Measurements from ENCODE around the gene FOXP1. TPM values are rescaled to one million over a fixed set of nuclear protein-coding genes. Genes with fewer than 3 reads are reported as not detected.

FOXP1 gene
- total and polyA plus RNA-seq, 2 of the 8 experiments (the other 6 are each of a cell fraction or from before 2014, with no cell fraction given): 13.9 to 25.4 TPM

- H3K14ac ChIP-seq (ENCODE audit: insufficient read length): no peak overlapping the region
- no peak overlapping the region for H2BK20ac ChIP-seq (ENCODE audit: low read length)
- no peaks in the 10 kb centered on the region for H3K79me1 ChIP-seq (ENCODE audit: low read depth, low read length)
- H3K4me1 ChIP-seq (replicated peaks in 1 of 4; ENCODE audit: control insufficient read depth in 3 of 4, insufficient read depth in 4 of 4, low read length in 3 of 4): peaks cover 0 to 3% (median 0%) of the 10 kb centered on the region in 4 experiments; a peak in 2 of 7 replicates
- FAIRE-seq (no peak), DNase-seq (ENCODE audit: low read depth in 1 of 2, low spot score in 2 of 2) (no peak)
- no peak overlapping the region for H2BK15ac ChIP-seq (ENCODE audit: low read length)
- no peak overlapping the region for H2BK120ac ChIP-seq (replicated peaks; ENCODE audit: low read depth, low read length)
- H3K79me2 ChIP-seq (ENCODE audit: control insufficient read depth in 1 of 2, insufficient read depth in 2 of 2, low read length in 2 of 2): no peaks in the 10 kb centered on the region
- H3K27ac ChIP-seq (ENCODE audit: low read depth, low read length): no peak overlapping the region
- no peak overlapping the region for H4K91ac ChIP-seq (replicated peaks; ENCODE audit: insufficient read length, low read length)
- H2BK5ac ChIP-seq (ENCODE audit: low read depth, low read length): no peak overlapping the region
- no peak overlapping the region for H3K23ac ChIP-seq (ENCODE audit: insufficient read length)
- H3K27me3 ChIP-seq (replicated peaks in 1 of 4; ENCODE audit: control insufficient read depth in 3 of 4, extremely low read depth in 1 of 4, insufficient read depth in 3 of 4, low read length in 3 of 4): no peaks in the 10 kb centered on the region
- H3K18ac ChIP-seq (ENCODE audit: extremely low read depth, low read length): no peak overlapping the region
- no peaks in the 10 kb centered on the region for H4K20me1 ChIP-seq (replicated peaks in 1 of 2; ENCODE audit: control insufficient read depth in 1 of 2, insufficient read depth in 2 of 2, low read length in 2 of 2)
- no peak overlapping the region for H4K8ac ChIP-seq (ENCODE audit: extremely low read depth, insufficient read depth, low read length)
- H3K9ac ChIP-seq (replicated peaks in 1 of 4; ENCODE audit: extremely low read depth in 1 of 4, low read depth in 3 of 4, low read length in 3 of 4): no peak overlapping the region
- H3K4me3 ChIP-seq (ENCODE audit: extremely low read depth in 1 of 4, insufficient read depth in 2 of 4, low read depth in 3 of 4, low read length in 4 of 4): no peak overlapping the region
- H2BK12ac ChIP-seq (ENCODE audit: low read depth, low read length): no peak overlapping the region
- no peak overlapping the region for H3K4me2 ChIP-seq (ENCODE audit: insufficient read depth in 1 of 2, low read depth in 2 of 2, low read length in 2 of 2)
- no peak overlapping the region for H4K5ac ChIP-seq (ENCODE audit: insufficient read length, low read depth, low read length)
- 87% methylated on average over 4 of the region's 4 CpGs; no CpG with 5 or more reads in 1 of the 2 experiments for WGBS, 2 experiments (ENCODE audit: extremely low coverage in 1 of 2, insufficient coverage in 1 of 2, insufficient read length in 1 of 2, insufficient replicate concordance in 2 of 2, low coverage in 1 of 2, low lambda C conversion rate in 2 of 2, missing lambda C conversion rate in 1 of 2)
- no peak overlapping the region for H2AK5ac ChIP-seq (ENCODE audit: low read depth, low read length)
- H3K36me3 ChIP-seq (ENCODE audit: control insufficient read depth in 2 of 4, insufficient read depth in 4 of 4, low read length in 3 of 4): no peaks in the 10 kb centered on the region
- H3K23me2 ChIP-seq (ENCODE audit: low read depth, low read length): no peaks in the 10 kb centered on the region
- POLR2A ChIA-PET (ENCODE audit: partially characterized antibody): no interaction called here
- H3K9me3 ChIP-seq (ENCODE audit: insufficient read depth in 2 of 2, low read depth in 1 of 2, low read length in 1 of 2): no peaks in the 10 kb centered on the region
- H2AFZ ChIP-seq (ENCODE audit: low read length): no peak overlapping the region
- TF ChIP-seq JUN (IDR thresholded peaks at IDR 0.05; ENCODE audit: low read depth, low read length) (no peak), EZH2 (IDR thresholded peaks at IDR 0.05; ENCODE audit: low read depth, low read length, severe bottlenecking) (no peak), HDAC6 (IDR thresholded peaks at IDR 0.05; ENCODE audit: low read depth, low read length) (no peak), FOSL1 (IDR thresholded peaks at IDR 0.05; ENCODE audit: insufficient read depth, low read depth, low read length) (no peak), NANOG (IDR thresholded peaks at IDR 0.05; ENCODE audit: insufficient read depth, low read depth, low read length, poor library complexity, severe bottlenecking) (no peak), TEAD4 (IDR thresholded peaks at IDR 0.05; ENCODE audit: low read depth, low read length) (no peak), SUZ12 (IDR thresholded peaks at IDR 0.05; ENCODE audit: low read length) (no peak), BCL11A (IDR thresholded peaks at IDR 0.05; ENCODE audit: low read depth in 2 of 2, low read length in 2 of 2) (no peak), CBX8 (IDR thresholded peaks at IDR 0.05; ENCODE audit: borderline replicate concordance, low read depth, low read length) (no peak), TCF12 (IDR thresholded peaks at IDR 0.05; ENCODE audit: low read depth, low read length) (no peak), CHD2 (IDR thresholded peaks at IDR 0.05; ENCODE audit: low read length) (no peak), CBX5 (IDR thresholded peaks at IDR 0.05; ENCODE audit: low read depth, low read length) (no peak), JUND (IDR thresholded peaks at IDR 0.05; ENCODE audit: low read length) (no peak)
- CTCF ChIA-PET (ENCODE audit: partially characterized antibody): interaction anchor here (1.2 kb wide), 1 partner anchor 12 kb away, joined by 3 read pairs; no protein-coding TSS in a partner anchor
- H3K4ac ChIP-seq (replicated peaks; ENCODE audit: insufficient read length, low read depth, low read length): no peak overlapping the region
- no peak overlapping the region for H3K56ac ChIP-seq (replicated peaks; ENCODE audit: insufficient read length, low read depth, low read length)
These were observed 127.4 kb downstream of the FOXP1 start for GRCh38 chr3:71456156-71456555.

Data from H1 (cell line).